GM23248 (cell line): ENCODE results near the gene ENTPD8.

Experiments used
- EZH2 ChIP-seq: fragments of 200-600 bp; sonication (generic); IDR thresholded peaks from 2 replicates; pipeline ENCODE4 v1.6.1; 2018; ENCODE audit warnings: antibody characterized with exemption, mild to moderate bottlenecking; ENCODE audit not compliant: insufficient read depth, poor library complexity, severe bottlenecking
- EZH2phosphoT487 ChIP-seq: fragments of 200-600 bp; sonication (generic); IDR thresholded peaks from 2 replicates; pipeline ENCODE4 v1.6.1; 2018; ENCODE audit warnings: antibody characterized with exemption, moderate library complexity, mild to moderate bottlenecking, low read depth; ENCODE audit not compliant: insufficient read depth

- TF ChIP-seq EZH2phosphoT487 (no peak), EZH2 (no peak)
Observed at GRCh38 chr9:137464291-137464999, 23.3 kb upstream of the ENTPD8 start.
